HG02981 (cell line): ENCODE data around the gene SGIP1.

Experiments
- ATAC-seq: cut with Tn5 transposase; IDR thresholded peaks from one replicate; pipeline ENCODE4 v1.9.1; 2021; ENCODE audit warnings: mild to moderate bottlenecking, moderate library complexity; ENCODE audit not compliant: unreplicated experiment

The SGIP1 gene

DNA sequence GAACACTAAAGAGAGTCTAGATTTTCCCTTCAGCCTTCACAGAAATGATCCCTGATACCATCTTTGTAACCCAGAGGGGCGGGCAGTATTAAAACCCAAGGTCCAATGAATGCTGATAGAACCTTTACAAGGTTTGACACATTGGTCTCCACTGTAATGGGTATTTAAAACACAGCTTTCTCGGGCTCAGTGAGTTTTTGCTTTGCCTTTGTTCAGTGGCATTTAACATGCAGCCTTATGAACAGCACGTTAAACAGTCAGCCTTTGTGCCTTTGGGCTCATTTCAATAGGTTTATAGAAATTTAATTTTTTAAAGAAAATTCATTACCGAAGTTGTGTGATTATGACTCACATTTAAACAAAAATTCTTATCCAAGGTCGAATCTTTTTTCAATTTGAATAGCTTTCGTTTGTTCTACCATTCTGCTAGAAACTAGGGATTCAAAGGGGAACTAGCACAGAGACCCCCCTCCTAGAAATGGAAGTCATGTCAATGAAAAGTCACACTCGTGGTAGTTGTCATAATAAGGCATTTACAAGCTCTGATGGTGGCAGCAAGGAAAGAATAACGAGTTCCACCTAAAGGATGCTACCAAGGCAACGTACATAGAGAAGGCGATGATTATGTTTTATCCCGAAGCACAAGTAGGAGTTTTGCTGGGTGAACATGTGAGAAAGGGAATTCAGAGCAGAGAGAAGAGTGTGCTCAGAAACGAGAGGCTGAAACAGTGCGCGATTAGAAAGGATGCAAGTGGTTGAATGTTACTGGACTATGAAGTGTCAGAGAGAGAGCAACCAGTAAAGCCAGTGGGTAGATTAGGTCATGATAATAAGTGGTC, 66.2 kb downstream of the SGIP1 start:
- no peak for ATAC-seq

DNA sequence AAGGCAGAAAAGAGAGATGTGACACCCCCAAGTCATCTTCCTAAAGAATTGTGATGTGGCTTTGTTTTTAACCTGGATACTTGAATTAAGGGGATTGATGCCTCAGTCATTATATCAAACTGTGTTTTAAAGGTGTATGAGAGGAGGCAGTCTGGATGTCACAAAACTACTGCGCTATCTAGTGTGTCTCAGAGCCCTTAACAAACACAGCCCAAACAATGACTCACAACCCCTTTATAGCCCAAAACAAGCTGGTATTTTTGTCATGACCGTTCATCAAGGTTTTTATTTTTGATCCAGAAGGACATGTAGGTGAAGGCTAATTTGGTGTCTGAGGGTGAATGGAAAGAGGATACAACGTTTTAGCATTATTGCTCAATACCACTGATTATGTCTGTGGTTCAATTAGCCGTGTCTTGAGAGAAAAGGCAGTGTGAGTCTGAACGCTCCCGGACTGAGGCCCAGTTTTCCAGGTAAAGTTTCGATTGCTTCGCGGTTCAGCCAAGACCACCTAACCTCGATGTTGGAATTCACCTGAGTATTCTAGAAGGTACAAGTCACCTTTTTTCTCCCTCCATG, 71.6 kb downstream of the SGIP1 start:
- ATAC-seq: no peak

DNA sequence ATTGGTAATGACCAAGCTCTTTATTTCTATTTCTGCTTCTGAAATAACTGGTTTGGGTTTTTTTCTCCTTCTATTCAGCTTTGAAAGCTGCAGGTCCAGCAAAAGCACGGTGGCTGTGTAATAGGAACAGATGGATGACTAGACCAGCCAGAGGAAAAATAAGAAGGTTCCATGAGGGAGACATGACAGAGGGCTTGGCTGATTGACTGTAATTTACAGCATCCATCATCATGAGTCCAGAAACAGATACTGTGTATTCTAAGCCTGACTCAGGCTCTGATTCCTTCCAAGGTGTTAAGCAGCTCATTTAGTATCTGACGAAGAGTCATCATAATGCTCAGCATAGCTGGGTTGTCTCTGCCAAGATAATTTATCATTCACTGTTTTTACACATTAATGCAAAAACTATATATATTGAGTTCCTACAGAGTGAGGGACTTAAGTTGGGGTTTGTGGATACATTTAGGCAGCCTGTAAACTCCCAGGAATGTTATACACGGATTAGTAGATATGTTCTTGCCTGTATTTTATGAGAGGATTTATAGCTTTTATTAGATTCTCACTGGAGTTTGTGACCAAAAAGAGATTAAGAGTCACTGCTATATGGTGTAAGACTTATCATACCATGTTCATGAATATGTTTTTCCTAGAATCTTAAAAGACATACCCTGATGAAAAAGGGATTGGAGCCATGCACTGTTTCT, 72.6 kb downstream of the SGIP1 start:
- ATAC-seq: no peak

DNA sequence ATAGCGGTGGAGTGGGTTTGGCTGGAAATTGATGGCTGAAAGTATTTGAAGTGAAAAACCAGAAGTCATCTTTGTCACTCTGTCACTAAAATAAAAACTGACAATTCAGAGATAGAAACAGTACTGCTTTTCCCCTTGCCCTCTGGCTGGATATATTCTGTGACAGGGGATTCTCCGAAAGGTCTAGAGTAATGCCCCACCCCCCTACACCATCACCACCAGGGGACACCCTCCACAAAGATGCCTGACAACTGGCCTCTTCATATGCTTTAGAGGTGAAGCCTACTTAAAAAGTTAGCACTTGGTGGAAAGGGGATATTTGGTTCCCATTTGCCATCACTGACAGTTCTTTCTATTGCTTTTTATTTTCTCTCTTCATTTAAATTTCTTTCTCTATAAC, 73.5 kb downstream of the SGIP1 start:
- no peak for ATAC-seq

DNA sequence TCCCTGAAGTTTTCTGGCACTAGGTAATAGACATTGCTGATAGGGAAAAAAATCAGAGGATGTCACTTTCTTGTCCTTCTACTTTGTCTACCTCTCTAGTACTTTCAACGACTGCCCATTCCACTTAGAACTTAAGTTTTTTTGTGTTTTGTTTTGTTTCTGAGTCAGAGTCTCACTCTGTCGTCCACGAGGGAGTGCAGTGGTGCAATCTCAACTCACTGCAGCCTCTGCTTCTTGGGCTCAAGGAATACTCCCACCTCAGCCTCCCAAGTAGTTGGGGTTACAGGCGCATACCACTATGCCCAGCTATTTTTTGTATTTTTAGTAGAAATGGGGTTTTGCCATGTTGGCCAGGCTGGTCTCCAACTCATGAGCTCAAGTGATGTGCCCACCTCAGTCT, 79.2 kb downstream of the SGIP1 start:
- no peak for ATAC-seq

DNA sequence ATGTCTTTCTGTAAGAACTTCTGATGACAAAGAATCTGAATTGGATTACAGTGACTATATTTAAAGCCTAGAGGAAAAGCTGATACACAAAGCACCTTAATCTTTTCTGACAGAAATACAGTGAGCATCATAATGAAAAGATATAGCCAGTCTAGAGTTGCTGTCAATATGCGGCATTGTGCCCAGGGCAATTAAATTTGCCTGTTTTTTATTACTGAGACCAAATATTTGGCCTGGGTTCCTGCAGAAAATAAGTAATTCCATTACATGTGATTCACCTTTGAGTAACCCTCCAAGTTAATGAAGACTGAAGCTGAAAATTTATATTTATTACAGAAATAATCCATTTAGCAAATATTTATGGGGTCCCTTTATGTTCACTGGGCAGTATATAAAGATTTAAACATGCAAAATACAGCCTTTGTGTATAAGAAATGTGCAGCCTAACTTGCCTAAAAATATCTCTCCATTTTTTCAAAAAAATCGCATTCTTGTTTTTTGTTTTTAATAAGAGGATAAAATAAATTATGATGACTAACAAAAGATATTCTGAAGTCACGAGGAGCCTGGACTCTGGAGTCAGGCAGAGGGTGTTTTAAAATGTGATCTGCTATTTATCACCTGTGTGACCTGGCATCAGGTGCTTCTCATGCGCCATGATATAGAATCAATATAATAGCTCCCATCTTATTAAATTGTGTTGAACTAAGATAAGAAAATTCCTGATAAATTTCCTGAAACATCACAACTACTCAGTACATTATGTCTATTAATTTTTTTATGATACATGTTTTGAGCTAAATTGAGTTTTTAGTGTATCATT, 83.6 kb downstream of the SGIP1 start:
- ATAC-seq: no peak

DNA sequence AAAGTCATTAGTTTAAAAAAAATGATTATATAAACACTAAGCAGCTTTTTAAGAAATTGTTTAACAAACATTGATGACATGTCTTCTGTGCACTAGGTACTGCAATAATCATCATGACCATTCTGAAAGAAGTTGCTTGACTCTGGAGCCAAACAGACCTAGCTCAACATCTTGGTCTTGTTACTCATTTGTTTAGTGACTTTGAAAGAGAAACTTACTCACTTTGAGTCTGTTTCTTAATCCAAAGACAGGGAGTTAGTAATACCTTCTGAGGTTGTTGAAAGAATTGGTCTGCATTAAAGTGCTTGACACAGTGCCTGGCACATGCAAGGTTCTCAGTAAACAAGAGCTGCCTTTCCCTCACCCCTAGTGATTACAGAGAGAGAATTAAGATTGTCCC, 84.4 kb downstream of the SGIP1 start:
- ATAC-seq: no peak

DNA sequence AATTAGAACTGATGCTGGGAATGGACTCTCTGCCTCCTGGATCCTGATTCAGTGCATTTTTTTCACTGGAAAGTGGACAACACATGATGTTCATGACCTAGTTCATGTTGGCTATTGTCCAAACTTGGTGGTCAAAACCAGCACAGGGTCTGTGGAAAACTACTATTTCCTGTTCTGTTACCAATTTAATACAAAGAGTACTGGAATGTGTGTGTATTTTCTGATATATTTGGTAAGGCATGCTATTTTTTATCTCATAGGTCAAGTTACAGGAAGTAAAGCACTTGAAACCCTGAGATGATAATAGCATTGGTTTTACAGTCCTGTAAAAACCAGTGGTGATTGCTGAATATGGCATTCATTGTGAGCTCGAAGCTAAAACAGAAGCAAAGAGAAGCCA, 89.9 kb downstream of the SGIP1 start:
- ATAC-seq: no peak

DNA sequence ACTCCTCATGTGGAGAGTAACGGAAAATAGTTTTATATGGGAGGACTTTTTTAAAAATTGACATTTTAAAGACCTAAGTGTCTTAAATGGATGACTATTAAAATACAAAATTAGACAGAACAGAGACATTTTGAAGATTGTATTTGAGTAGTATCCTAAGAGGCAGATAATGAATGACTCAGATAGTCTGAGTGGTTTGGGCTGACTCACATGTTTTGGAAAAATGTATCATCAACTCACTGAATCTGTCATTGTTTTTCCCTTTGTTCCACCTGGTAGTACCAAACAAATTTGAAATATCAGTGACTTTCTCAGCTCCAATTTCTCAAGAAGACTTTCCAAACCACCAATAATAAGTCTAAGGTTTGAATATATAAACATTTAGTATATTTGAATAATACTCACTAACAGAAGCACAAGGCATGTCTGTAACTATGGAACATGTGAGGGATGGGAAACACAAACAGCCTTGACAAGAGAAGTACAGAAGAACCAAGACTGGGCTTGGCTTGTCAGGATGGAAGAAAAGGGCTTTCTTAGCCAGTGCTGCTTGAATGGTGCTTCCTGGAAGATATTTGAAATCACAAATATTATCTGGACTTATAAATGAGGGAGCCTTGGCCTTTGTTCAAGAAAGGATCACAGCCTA, 90.6 kb downstream of the SGIP1 start:
- no peak for ATAC-seq

DNA sequence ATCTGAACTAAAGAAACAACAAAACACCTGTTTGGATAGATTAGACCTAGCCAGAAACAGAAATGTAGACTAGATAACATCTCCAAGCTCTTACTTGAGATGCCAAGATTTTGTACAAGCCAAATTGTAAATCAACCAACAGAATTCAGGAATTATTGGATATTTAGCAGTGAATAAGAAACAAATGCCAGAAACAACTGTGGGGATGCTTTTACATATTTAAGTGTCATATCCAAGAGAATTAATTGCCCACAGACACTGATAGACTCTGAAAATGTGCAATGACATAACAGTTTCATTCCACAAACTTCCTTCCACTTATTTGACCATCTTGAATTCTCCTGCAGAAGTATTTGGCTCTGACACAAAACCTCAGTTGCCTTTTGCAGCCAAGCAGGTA, 92.3 kb downstream of the SGIP1 start:
- ATAC-seq: no peak

DNA sequence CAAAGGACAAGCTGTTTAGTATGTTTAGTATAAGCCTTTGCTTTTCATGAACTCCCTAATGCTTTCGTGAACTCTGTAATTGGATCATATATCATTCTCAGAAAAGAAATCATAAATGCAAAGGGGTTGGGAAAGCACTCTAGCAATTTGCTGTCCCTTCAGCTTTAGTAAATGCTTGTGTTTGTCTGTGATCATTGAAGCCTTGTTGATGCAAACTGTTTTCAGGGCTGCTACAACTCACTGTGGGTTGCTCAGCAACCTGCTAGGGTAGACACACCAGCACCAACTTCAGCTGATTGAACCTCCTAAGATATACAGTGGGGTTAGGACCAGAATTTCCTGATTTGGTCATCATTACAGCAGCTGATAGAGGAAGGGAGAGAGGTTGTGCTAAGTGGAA, 95.0 kb downstream of the SGIP1 start:
- no peak for ATAC-seq

DNA sequence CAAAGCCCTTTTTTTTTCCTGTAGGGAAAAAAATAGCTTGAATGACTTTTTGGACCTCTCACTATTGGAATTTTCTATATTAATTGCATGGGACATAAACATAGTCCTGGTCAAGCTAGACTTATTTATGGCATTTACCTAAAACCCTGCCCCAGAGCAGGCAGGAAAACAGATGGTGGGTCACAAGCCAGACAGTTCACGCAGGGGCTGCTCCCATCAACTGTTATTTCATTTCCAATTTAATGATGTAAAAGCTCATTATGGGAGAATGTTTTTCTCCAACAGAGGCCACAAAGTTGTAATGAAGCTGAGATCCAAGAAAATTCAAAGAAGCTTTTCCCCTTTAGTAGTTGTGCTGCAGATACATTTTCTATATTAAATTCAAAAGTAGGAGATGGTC, 99.2 kb downstream of the SGIP1 start:
- no peak for ATAC-seq

DNA sequence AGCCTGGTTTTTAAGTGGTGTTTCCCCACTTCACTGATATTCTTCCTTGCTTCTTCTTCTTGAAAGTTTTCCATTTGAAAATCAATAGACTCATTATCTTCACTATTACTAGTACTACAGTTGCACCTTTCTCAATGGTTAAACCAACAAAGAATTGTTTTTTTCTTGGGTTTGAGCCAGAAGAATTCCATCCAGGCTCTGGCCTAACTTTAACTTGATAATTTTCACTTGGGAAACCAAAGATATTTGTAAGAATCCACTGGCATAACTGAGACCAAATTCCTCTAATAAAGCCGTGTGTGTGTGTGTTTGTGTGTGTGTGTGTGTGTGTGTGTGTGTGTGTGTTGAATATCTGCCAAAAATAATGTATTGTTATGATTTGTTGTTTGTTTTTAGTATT, 103.2 kb downstream of the SGIP1 start:
- ATAC-seq: no peak

DNA sequence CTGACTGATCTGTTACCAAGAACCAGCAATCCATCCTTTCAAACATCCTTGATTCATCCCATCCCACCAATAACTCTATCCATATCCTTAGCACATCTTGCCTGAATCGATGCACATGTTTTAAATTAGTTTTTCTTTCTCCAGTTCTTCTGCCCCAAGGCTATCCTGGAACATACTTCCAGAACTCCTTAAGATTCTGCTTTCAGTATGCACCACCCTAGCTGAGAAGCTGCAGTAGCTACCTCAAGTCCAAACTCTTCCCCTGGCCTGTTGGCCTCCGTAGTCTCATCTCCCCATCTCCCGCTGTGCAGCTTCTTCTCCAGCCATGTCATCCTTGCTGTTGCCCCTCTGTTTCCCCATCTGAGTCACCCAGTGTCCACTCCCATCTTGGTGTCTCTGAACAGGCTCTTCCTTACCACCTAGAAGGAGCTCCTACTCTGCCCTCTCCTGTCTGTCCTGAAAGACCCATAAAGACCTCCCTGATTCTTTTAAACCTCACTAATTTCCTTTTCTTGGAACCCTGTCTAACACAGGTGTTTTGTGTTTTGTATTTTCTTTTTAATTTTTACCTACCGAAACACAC, 108.0 kb downstream of the SGIP1 start:
- no peak for ATAC-seq

DNA sequence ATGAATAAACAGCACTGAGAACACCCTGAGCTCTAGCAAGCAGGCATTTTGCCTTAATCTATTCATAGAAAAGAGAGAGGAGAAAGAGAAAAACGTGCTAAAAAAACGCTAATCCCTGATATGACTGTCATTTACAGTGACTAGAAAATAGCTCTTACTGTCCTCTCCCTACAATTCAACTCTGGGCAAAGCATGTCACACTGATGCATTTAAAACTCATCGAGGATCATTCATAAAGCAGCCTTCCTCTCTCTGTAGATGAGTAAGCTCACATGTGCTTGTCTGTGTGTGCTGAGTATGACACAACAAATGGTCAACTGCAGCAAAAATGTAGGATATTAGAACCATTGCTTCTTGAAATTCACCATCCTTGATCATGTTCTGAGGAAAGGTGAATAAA, 109.0 kb downstream of the SGIP1 start:
- no peak for ATAC-seq

DNA sequence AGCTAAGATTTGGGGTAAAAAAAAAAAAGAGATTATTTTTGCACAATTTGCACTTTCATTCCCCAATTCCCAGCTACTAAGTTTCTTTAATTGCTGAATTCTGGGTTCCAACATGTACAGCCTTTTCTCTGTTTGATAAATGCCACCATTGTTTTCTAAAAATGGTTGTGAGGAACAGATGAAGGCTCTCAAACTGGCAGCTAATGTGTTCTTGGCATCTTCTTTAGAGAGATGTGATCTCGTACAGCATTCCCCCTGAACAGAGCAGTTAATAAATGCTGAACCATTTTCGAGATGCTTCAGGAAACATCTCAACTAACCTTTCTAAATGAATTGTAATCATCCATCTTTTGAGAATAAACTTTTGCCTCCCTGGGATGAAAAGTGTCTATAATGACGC, 110.4 kb downstream of the SGIP1 start:
- ATAC-seq: no peak

DNA sequence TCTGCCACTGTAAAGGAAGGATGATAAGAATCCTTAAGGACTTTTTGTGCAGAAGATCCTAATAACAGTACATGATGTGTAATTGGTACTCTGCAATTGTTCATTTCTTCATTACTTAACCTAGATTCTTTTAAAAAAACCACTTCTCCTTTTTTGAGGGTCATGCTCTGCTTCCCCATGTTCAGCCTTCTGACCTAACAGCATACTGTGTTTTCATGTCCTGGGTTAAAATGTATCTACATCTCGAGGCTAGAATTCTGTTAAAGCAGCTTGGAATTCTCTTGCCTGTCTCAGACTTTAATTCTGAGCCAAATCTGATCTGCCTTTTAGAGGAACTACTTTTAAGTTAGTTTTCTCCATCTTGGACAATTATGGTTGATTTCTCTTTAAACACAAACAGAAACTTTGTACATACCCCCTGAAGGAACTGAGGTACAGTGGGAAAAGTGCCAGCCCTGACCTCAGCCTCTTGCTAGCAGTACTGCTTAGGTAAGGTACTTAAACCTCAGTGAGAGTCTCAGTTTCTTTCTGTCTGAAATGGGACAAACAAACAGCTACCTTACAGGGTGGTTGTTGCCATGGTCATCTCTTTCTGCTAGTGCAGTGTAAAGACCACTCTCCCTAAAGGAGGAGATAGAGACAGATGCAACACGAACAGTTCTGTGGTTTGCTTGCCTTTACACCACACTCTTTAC, 115.1 kb downstream of the SGIP1 start:
- ATAC-seq: peak; percentile 89

DNA sequence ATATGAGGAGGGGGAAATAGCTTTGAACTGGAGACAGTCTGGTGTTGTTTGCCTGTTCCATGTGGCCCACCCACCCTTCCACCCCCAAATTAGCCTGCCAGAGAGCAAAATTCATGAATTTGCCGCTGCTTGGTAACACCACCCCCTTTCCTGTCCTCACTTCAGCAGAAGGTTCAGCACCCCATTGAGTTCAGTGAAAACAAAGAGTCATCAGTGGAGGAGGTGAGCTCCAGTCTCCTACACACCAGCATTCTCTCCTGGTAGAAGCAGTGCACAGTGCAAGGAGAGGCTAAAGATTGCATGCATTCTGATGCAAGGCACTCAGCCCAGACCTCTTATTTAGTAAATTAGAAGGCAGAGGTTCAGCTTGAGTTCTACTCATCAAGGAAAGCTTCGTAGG, 118.6 kb downstream of the SGIP1 start:
- no peak for ATAC-seq

DNA sequence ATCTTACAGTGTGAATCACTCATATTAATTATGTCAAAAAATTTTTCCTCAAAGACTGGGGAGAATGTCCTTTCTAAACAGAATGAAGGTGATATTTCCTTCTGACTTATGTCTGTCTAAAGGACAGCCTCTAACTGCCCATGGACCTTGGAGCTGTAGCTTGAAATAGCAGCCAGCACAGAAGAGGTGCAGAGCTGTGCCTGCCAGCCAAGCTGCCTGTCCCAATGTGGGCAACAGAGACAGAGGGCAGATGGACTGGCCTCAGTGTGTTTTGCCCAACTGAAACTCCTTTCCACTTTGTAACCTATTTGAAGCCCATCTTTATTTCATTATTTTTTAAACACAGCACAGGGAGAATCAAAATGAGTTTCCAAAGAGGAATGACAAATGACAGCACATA, 120.7 kb downstream of the SGIP1 start:
- no peak for ATAC-seq

DNA sequence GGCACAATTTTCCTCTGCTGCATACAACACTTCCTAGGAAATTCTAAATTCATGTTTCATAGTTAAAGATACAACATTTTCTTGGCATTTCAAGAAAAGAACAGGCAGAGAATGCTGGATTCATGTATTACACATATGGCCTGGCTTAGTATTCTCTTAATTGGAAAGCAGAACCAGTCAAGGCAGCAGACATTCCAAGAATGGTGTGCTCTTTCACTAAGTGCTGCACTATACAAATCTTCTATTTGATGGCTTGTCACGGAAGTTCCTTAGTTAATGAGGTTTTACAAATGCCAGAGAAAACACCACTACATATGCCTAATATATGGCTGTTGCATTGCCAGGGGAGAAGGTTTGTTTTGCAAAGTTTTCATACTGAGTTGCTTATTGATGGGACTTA, 137.5 kb downstream of the SGIP1 start:
- ATAC-seq: no peak
